Parathyroid adenoma (tissue), 2 donors: ENCODE results near the gene S100P.

Experiments used
- H2AFZ ChIP-seq: fragments of 300-600 bp; sonication (generic); one replicate; pipeline ENCODE4 v1.7.0; 2017; ENCODE audit warnings: antibody characterized with exemption, mild to moderate bottlenecking
- H3K27ac ChIP-seq: fragments of 300-600 bp; sonication (generic); one replicate; pipeline ENCODE4 v1.7.0; 2017
- H3K27me3 ChIP-seq: fragments of 300-600 bp; sonication (generic); one replicate; pipeline ENCODE4 v1.7.0; 2017; ENCODE audit warnings: low read length; ENCODE audit not compliant: control insufficient read depth, insufficient read depth
- H3K36me3 ChIP-seq: fragments of 300-600 bp; sonication (generic); one replicate; pipeline ENCODE4 v1.7.0; 2017; ENCODE audit warnings: low read length; ENCODE audit not compliant: control insufficient read depth, insufficient read depth
- H3K4me1 ChIP-seq: fragments of 300-600 bp; sonication (generic); one replicate; pipeline ENCODE4 v1.7.0; 2017; ENCODE audit warnings: control low read depth
- H3K4me2 ChIP-seq: fragments of 300-600 bp; sonication (generic); one replicate; pipeline ENCODE4 v1.7.0; 2017; ENCODE audit warnings: low read length
- H3K4me3 ChIP-seq: fragments of 300-600 bp; sonication (generic); one replicate; pipeline ENCODE4 v1.7.0; 2017; ENCODE audit warnings: low read depth, low read length
- H3K79me2 ChIP-seq: fragments of 300-600 bp; sonication (generic); one replicate; pipeline ENCODE4 v1.7.0; 2017; ENCODE audit warnings: control low read depth
- H3K9ac ChIP-seq: fragments of 300-600 bp; sonication (generic); one replicate; pipeline ENCODE4 v1.7.0; 2017; ENCODE audit warnings: mild to moderate bottlenecking
- H3K9me3 ChIP-seq: fragments of 300-600 bp; sonication (generic); one replicate; pipeline ENCODE4 v1.7.0; 2017; ENCODE audit warnings: low read length; ENCODE audit not compliant: control insufficient read depth
- CTCF ChIP-seq: fragments of 300-600 bp; sonication (generic); IDR thresholded peaks from one replicate; pipeline ENCODE4 v1.7.0; 2017; ENCODE audit warnings: antibody characterized with exemption, mild to moderate bottlenecking
- donor health status: primary hyperparathyroidism.

S100P gene

GRCh38 chr4:6716018-6716911 lies 22.6 kb downstream of the S100P start, which contains the start of gene BLOC1S4:
Gene BLOC1S4 (plus strand): TSS chr4:6716174. CDS start chr4:6716210, 36 bp downstream.
- Histone ChIP-seq H3K79me2 (no peaks in the 10 kb centered on the region), H3K4me2 (peak within 1 kb of the TSS; percentile 95), H3K27me3 (no peaks in the 10 kb centered on the region), H3K9ac (peak within 1 kb of the TSS; percentile 61), H2AFZ (peak within 1 kb of the TSS; percentile 68), H3K9me3 (no peaks in the 10 kb centered on the region), H3K4me1 (no peaks in the 10 kb centered on the region), H3K36me3 (no peaks in the 10 kb centered on the region), H3K27ac (peak within 1 kb of the TSS; percentile 69), H3K4me3 (peak within 1 kb of the TSS; percentile 54)
- TF ChIP-seq CTCF, result no peak

- H3K36me3 ChIP-seq, result no peaks in the 10 kb centered on the region
- no peak overlapping the region for H3K27ac ChIP-seq
- no peak overlapping the region for H3K9ac ChIP-seq
- H2AFZ ChIP-seq, result no peak overlapping the region
- peak overlapping the region; percentile 95 for H3K4me2 ChIP-seq
- H3K79me2 ChIP-seq, result no peaks in the 10 kb centered on the region
- H3K4me3 ChIP-seq, result peak overlapping the region; percentile 54
- H3K27me3 ChIP-seq, result no peaks in the 10 kb centered on the region
- no peak for TF ChIP-seq CTCF
- no peaks in the 10 kb centered on the region for H3K9me3 ChIP-seq
- no peaks in the 10 kb centered on the region for H3K4me1 ChIP-seq
Measured at GRCh38 chr4:6716958-6717655, 23.4 kb downstream of the S100P start.

- Histone ChIP-seq H3K4me1 (no peaks in the 10 kb centered on the region), H3K27ac (no peak overlapping the region), H2AFZ (no peak overlapping the region), H3K27me3 (no peaks in the 10 kb centered on the region), H3K9ac (no peak overlapping the region), H3K4me3 (no peak overlapping the region), H3K9me3 (no peaks in the 10 kb centered on the region), H3K36me3 (no peaks in the 10 kb centered on the region), H3K4me2 (no peak overlapping the region), H3K79me2 (no peaks in the 10 kb centered on the region)
- no peak for TF ChIP-seq CTCF
Measured at GRCh38 chr4:6718932-6719610, 25.4 kb downstream of the S100P start.

GRCh38 chr4:6719611-6720179 lies 26.0 kb downstream of the S100P start:
- H3K4me2 ChIP-seq, result no peak overlapping the region

More at GRCh38 chr4:6719611-6720179, 26.0 kb downstream of the S100P start:
- Histone ChIP-seq H3K9ac (no peak overlapping the region), H3K4me1 (no peaks in the 10 kb centered on the region), H3K27me3 (no peaks in the 10 kb centered on the region), H3K27ac (no peak overlapping the region), H3K79me2 (no peaks in the 10 kb centered on the region), H2AFZ (no peak overlapping the region), H3K9me3 (no peaks in the 10 kb centered on the region), H3K4me3 (no peak overlapping the region), H3K36me3 (no peaks in the 10 kb centered on the region)
- TF ChIP-seq CTCF, result no peak
